K562 (cell line): ENCODE results near the gene SPTBN5. TPM values are rescaled to one million over a fixed set of nuclear protein-coding genes. Genes with fewer than 3 reads are reported as not detected.

ENCODE experiments used
- ATAC-seq: fragments of 200-7000 bp; cut with Tn5 transposase; 3 replicates; pipeline ENCODE4 v1.9.1; 2020; ENCODE audit warnings: moderate library complexity
- BruUV-seq: library from RNA; stranded (reverse); fragments of 400-500 nt; replicated peaks from 2 replicates; lab custom pipeline; 2021; lab: Mats Ljungman, UMichigan
- CTCF ChIA-PET: fragments of 300-600 bp; formaldehyde crosslinking; extraction: SDS; loops from one replicate; lab custom pipeline; 2021; ENCODE audit warnings: low intra/inter-chr PET ratio; lab: Yijun Ruan, JAX
- POLR2A ChIA-PET: fragments of 300-600, 350-650 bp; sonication (Branson Sonifier 250); formaldehyde crosslinking; extraction: SDS; loops from one replicate; lab custom pipeline; 2021; ENCODE audit warnings: antibody characterized with exemption, inconsistent platforms; lab: Yijun Ruan, JAX
- DNase-seq, 4 experiments: peaks; one replicate each; pipeline versions ENCODE4 v3.0.0 to v3.0.0-alpha.2; 2011 to 2018; ENCODE audit warnings: low spot score in 3 of 4, mixed read lengths in 3 of 4; ENCODE audit errors: extremely low read depth in 1 of 4
- FAIRE-seq: peaks from 2 replicates; lab custom pipeline; 2011; peaks lifted over from hg19 to GRCh38; lab: Jason Lieb, UNC
- H2AFZ ChIP-seq: 2 replicates; pipeline ENCODE4 v1.6.0; 2011; ENCODE audit warnings: low read depth, low read length, control low read depth, inconsistent platforms
- H3K27ac ChIP-seq: fragments of 200-600 bp; 3 replicates; pipeline ENCODE4 v1.8.0; 2011; ENCODE audit warnings: low read depth, mild to moderate bottlenecking, control low read depth, inconsistent platforms, low read length, moderate library complexity, mixed read lengths; ENCODE audit errors: extremely low read depth
- H3K27me3 ChIP-seq, 2 experiments: fragments of 300-600 bp in 1 of 2; 2 replicates in 1 of 2; 3 replicates in 1 of 2; pipeline versions ENCODE4 v1.6.0 to v1.8.0; 2011; ENCODE audit warnings: inconsistent platforms in 2 of 2, low read length in 2 of 2, mild to moderate bottlenecking in 1 of 2, mixed read lengths in 1 of 2, moderate library complexity in 1 of 2; ENCODE audit not compliant: control insufficient read depth in 2 of 2, insufficient read depth in 2 of 2
- H3K36me3 ChIP-seq: fragments of 300-600 bp; 3 replicates; pipeline ENCODE4 v1.8.0; 2011; ENCODE audit warnings: mild to moderate bottlenecking, low read length, inconsistent platforms; ENCODE audit not compliant: control insufficient read depth, insufficient read depth
- H3K4me1 ChIP-seq, 2 experiments: fragments of 200-600 bp in 1 of 2; replicated peaks in 1 of 2; 2 replicates in 1 of 2; 3 replicates in 1 of 2; pipeline versions ENCODE4 v1.5.1 to v1.8.0; 2011; ENCODE audit warnings: inconsistent platforms in 2 of 2, low read length in 2 of 2, mild to moderate bottlenecking in 1 of 2, mixed read lengths in 1 of 2, moderate library complexity in 1 of 2; ENCODE audit not compliant: control insufficient read depth in 2 of 2, insufficient read depth in 2 of 2
- H3K4me2 ChIP-seq: 2 replicates; pipeline ENCODE4 v1.6.1; 2011; ENCODE audit warnings: low read length, control low read depth, inconsistent platforms, mixed read lengths; ENCODE audit not compliant: insufficient read depth
- H3K4me3 ChIP-seq: fragments of 200-600 bp; sonication (generic), shearing (Covaris generic); 2 replicates; pipeline ENCODE4 v1.5.1; 2016; ENCODE audit warnings: control low read depth, inconsistent platforms
- H3K79me2 ChIP-seq: fragments of 200-600 bp; 3 replicates; pipeline ENCODE4 v1.8.0; 2011; ENCODE audit warnings: low read length, inconsistent platforms; ENCODE audit not compliant: control insufficient read depth, insufficient read depth
- H3K9ac ChIP-seq, 2 experiments: 2 replicates each; pipeline versions ENCODE4 v1.6.0 to v1.6.1; 2011; ENCODE audit warnings: low read depth in 2 of 2, low read length in 2 of 2, control low read depth in 1 of 2, inconsistent platforms in 1 of 2, mild to moderate bottlenecking in 1 of 2, mixed read lengths in 1 of 2; ENCODE audit not compliant: insufficient read depth in 1 of 2
- H3K9me1 ChIP-seq: one replicate; pipeline ENCODE4 v1.6.0; 2011; ENCODE audit warnings: inconsistent platforms, mild to moderate bottlenecking, low read length, moderate library complexity; ENCODE audit not compliant: control insufficient read depth, insufficient read depth
- H3K9me3 ChIP-seq: replicated peaks from 2 replicates; pipeline ENCODE4 v1.5.1; 2011; ENCODE audit warnings: low read depth, low read length, inconsistent platforms; ENCODE audit not compliant: control insufficient read depth, insufficient read depth
- H4K20me1 ChIP-seq: replicated peaks from 2 replicates; pipeline ENCODE4 v1.6.1; 2011; ENCODE audit warnings: low read length, inconsistent platforms, mixed read lengths; ENCODE audit not compliant: control insufficient read depth, insufficient read depth
- CCNT2 ChIP-seq: IDR thresholded peaks from 2 replicates; pipeline ENCODE4 v1.6.1; 2011; ENCODE audit warnings: borderline replicate concordance, low read depth, mild to moderate bottlenecking, moderate library complexity, mixed read lengths, low read length; ENCODE audit not compliant: insufficient read length; ENCODE audit errors: extremely low read depth
- COPS2 ChIP-seq: fragments of 450-650 bp; conservative IDR thresholded peaks from 2 replicates; pipeline ENCODE4 v1.6.1; 2016; ENCODE audit warnings: mild to moderate bottlenecking, moderate library complexity
- ELF4 ChIP-seq: fragments of 450-650 bp; formaldehyde crosslinking; IDR thresholded peaks from 2 replicates; pipeline ENCODE4 v1.4.0; 2022; ENCODE audit warnings: missing genetic modification characterization
- HDGF ChIP-seq: fragments of 450-650 bp; IDR thresholded peaks from 2 replicates; pipeline ENCODE4 v1.6.1; 2016
- RBM22 ChIP-seq: fragments of 200-400 bp; formaldehyde crosslinking; IDR thresholded peaks from 2 replicates; pipeline ENCODE4 v1.6.1; 2018; ENCODE audit warnings: low read length, low read depth; ENCODE audit not compliant: poor library complexity, severe bottlenecking
- YBX1 ChIP-seq: fragments of 450-650 bp; IDR thresholded peaks from 2 replicates; pipeline ENCODE4 v1.7.1; 2016; ENCODE audit warnings: mild to moderate bottlenecking
- ZNF561 ChIP-seq: fragments of 450-650 bp; formaldehyde crosslinking; conservative IDR thresholded peaks from 2 replicates; pipeline ENCODE4 v1.4.0; 2020; ENCODE audit warnings: mild to moderate bottlenecking, moderate library complexity
- ZNF764 ChIP-seq: fragments of 250-450 bp; sonication (Bioruptor Pico); IDR thresholded peaks from 2 replicates; pipeline ENCODE4 v1.4.0; 2020; ENCODE audit warnings: low read depth, mild to moderate bottlenecking, moderate library complexity
- WGBS: fragments of 100-300 bp; shearing (Covaris generic); methylation state at CpG from one replicate; pipeline ENCODE4 v1.1.6; 2016; ENCODE audit warnings: low coverage, mixed read lengths; ENCODE audit not compliant: insufficient coverage; ENCODE audit errors: missing lambda C conversion rate; 5-methylcytosine and 5-hydroxymethylcytosine counted together
- in situ Hi-C: fragments of 300-500 bp; cut with MboI; formaldehyde crosslinking; loops from 4 replicates; pipeline ENCODE4 v1.15.0; 2018; ENCODE audit warnings: inconsistent platforms, mixed read lengths
- intact Hi-C: fragments of 100-400 bp; cut with micrococcal nuclease; formaldehyde crosslinking; loops from 2 replicates; pipeline ENCODE4 v1.14.2; 2022
- polyA plus RNA-seq, 8 experiments: library from polyadenylated mRNA; depleted of rRNA in 4 of 8; stranded (reverse) in 5 of 8; unstranded in 3 of 8; fragments of >200 nt; fragmentation: Nextera tagmentation in 2 of 8; fragmentation: Illumina TruSeq in 1 of 8; extraction: Ambion mirVana in 2 of 8; extraction: Trizol in 1 of 8; gene quantifications; 2 replicates each; pipeline versions ENCODE4 v1.2.1 to v1.2.3, GENCODE V29; 2011 to 2014; ENCODE audit warnings: inconsistent platforms in 1 of 8, missing spikeins in 1 of 8
- total RNA-seq, 7 experiments: library from RNA; depleted of rRNA in 6 of 7; stranded (reverse); fragments of >200 nt in 6 of 7; fragmentation: Illumina TruSeq in 2 of 7; extraction: Trizol in 2 of 7; gene quantifications; 2 replicates each; pipeline versions ENCODE4 v1.2.1 to v1.2.3, GENCODE V29; 2011 to 2021; ENCODE audit warnings: low replicate concordance in 1 of 7
- TF ChIP-seq, protein P1 (sequence below): fragments of 250-450 bp; sonication (Bioruptor Pico); IDR thresholded peaks from 2 replicates; pipeline ENCODE4 v1.8.0; 2022; ENCODE audit warnings: inconsistent platforms, mild to moderate bottlenecking, moderate library complexity, borderline replicate concordance

The SPTBN5 gene
- total and polyA plus RNA-seq, 9 of the 15 experiments (the other 6 are each of a cell fraction or from before 2014, with no cell fraction given), result 0.02 TPM; not detected in 8

DNA sequence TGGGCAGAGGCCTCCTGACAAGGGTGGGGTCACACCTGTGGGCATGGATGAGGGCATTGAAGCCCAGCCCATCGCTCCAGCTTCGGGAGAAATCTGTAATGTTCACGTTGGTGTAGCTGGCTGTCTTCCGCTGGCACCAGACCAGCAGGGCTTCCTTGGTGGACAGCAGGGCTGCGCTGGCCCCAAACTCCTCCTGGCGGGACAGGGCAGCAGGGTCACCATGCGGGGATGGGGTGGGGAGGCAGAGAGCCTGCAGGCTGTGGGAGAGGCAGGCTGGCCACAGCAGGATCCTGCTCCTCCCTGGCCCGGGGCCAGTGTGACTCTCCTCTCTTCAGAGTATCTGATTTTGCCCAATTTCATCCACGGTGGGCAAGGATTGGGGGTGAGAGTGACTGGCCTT, 6.0 kb downstream of the SPTBN5 start:
- no peak for TF ChIP-seq ZNF561 (CRISPR knock-in tag)
- TF ChIP-seq CCNT2, result no peak
- TF ChIP-seq ZNF764 (CRISPR knock-in tag), result no peak
- no peak for TF ChIP-seq HDGF
- TF ChIP-seq, protein P1, sequence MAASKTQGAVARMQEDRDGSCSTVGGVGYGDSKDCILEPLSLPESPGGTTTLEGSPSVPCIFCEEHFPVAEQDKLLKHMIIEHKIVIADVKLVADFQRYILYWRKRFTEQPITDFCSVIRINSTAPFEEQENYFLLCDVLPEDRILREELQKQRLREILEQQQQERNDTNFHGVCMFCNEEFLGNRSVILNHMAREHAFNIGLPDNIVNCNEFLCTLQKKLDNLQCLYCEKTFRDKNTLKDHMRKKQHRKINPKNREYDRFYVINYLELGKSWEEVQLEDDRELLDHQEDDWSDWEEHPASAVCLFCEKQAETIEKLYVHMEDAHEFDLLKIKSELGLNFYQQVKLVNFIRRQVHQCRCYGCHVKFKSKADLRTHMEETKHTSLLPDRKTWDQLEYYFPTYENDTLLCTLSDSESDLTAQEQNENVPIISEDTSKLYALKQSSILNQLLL (CRISPR knock-in tag), result no peak
- TF ChIP-seq ELF4 (CRISPR knock-in tag), result no peak
- TF ChIP-seq YBX1, result no peak
- TF ChIP-seq RBM22, result no peak
- TF ChIP-seq COPS2, result no peak
- FAIRE-seq, result no peak
- in situ Hi-C loops, result no loop called here

More for the DNA sequence above, 6.0 kb downstream of the SPTBN5 start:
- WGBS, result 12% methylated on average over 9 of the region's 9 CpGs
- Histone ChIP-seq H3K79me2 (no peaks in the 10 kb centered on the region), H4K20me1 (peaks cover 5% of the 10 kb centered on the region; the same call in 1 of the 2 replicates), H3K9ac (peak overlapping the region in 1 of 2 experiments; percentile 43; a peak in 1 of 4 replicates), H3K4me2 (no peak overlapping the region), H3K9me3 (no peaks in the 10 kb centered on the region), H3K27me3 (peaks cover 23 to 72% of the 10 kb centered on the region in 2 experiments; a peak in 3 of 5 replicates), H3K4me3 (no peak overlapping the region), H3K4me1 (peaks cover 0 to 18% of the 10 kb centered on the region in 2 experiments; a peak in 1 of 5 replicates), H2AFZ (no peak overlapping the region), H3K27ac (no peak overlapping the region), H3K9me1 (peaks cover 3% of the 10 kb centered on the region), H3K36me3 (no peaks in the 10 kb centered on the region)
- intact Hi-C loops, result no loop called here
- DNase-seq, result no peak
- no peak for ATAC-seq
- POLR2A ChIA-PET, result no interaction called here
- no TSS peak for BruUV-seq
- CTCF ChIA-PET, result no interaction called here
